Heart left ventricle (tissue), 13 donors: Measurements from ENCODE around the gene LDLRAD2.

Source experiments
- POLR2A ChIP-seq, 2 donors: fragments of 450-650 bp; IDR thresholded peaks; one replicate each; pipeline ENCODE4 v1.6.1; 2017; ENCODE audit warnings: antibody characterized with exemption in 2 of 2, mild to moderate bottlenecking in 2 of 2, moderate library complexity in 2 of 2
- TF ChIP-seq, protein P1 (sequence below), 12 donors: fragments of 200-600 bp; sonication (generic) in 4 of 12; IDR thresholded peaks; one replicate each; pipeline versions ENCODE4 v1.5.0 to v1.8.0; 2018 to 2022; ENCODE audit warnings: antibody characterized with exemption in 12 of 12, mild to moderate bottlenecking in 5 of 12
- donor health status: ischemic (EF 13 %, LVEDD 7.1; RV severe dilation, severe dysfunction).
- donor health status: DM: no; HTN: yes; CAD: no.
- donor health status: DM: no; HTN: no; CAD: no.
- donor health status: ischemic (EF 25% LVEDD 6.9; RV normal size, moderate dysfunction).
- donor health status: ischemic (EF 25% LVEDD 5.7; RV mildly dilated, moderate dysfunction).
- donor health status: ischemic (EF 35%, LVEDD 5.7; RV mildly dilated, moderate dysfunction).
- donor health status: nonischemic (EF 11% LVEDD 7.7; RV severe dilation, severe dysfunction).
- donor health status: DM: yes; HTN: yes; CAD: no.
- donor health status: PGD.
- donor health status: ischemic (EF 29% LVEDD 5.4; RV normal size, mild dysfunction).
- donor health status: nonischemic (EF 23%, LVEDD 6.1; RV moderate dilation, normal function).

DNA sequence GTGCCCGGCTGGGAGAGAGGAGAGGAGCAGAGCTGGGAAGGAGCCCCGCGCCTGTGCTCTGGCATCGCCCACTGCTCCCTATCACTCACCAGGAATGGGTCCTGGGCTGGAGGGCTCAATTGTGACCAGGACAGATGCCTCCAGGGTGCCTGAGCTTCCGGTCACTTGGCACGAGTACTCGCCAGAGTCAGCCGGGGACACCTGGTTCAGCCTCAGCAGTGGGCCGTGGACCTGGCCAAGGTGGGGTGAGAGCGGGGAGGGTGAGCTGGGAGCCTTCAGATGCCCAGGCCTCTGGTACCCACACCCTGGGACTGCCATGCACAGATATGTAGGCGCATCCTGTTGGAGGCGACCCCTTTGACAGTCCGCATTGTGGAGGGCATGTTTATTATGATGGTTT, 31.1 kb downstream of the LDLRAD2 start:
- TF ChIP-seq, protein P1, sequence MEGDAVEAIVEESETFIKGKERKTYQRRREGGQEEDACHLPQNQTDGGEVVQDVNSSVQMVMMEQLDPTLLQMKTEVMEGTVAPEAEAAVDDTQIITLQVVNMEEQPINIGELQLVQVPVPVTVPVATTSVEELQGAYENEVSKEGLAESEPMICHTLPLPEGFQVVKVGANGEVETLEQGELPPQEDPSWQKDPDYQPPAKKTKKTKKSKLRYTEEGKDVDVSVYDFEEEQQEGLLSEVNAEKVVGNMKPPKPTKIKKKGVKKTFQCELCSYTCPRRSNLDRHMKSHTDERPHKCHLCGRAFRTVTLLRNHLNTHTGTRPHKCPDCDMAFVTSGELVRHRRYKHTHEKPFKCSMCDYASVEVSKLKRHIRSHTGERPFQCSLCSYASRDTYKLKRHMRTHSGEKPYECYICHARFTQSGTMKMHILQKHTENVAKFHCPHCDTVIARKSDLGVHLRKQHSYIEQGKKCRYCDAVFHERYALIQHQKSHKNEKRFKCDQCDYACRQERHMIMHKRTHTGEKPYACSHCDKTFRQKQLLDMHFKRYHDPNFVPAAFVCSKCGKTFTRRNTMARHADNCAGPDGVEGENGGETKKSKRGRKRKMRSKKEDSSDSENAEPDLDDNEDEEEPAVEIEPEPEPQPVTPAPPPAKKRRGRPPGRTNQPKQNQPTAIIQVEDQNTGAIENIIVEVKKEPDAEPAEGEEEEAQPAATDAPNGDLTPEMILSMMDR (IDR thresholded peaks at IDR 0.05): no peak
- no peak for TF ChIP-seq POLR2A (IDR thresholded peaks at IDR 0.05)
